ENCODE data around the gene MYADML2. TPM values are rescaled to one million over a fixed set of nuclear protein-coding genes. Genes with fewer than 3 reads are reported as not detected.
A peak's percentile ranks its signal among the peaks of the same experiment; 100 is the strongest.

Gene MYADML2
- total RNA-seq, 1 experiment from 2014 or later: 0.22 TPM

DNA sequence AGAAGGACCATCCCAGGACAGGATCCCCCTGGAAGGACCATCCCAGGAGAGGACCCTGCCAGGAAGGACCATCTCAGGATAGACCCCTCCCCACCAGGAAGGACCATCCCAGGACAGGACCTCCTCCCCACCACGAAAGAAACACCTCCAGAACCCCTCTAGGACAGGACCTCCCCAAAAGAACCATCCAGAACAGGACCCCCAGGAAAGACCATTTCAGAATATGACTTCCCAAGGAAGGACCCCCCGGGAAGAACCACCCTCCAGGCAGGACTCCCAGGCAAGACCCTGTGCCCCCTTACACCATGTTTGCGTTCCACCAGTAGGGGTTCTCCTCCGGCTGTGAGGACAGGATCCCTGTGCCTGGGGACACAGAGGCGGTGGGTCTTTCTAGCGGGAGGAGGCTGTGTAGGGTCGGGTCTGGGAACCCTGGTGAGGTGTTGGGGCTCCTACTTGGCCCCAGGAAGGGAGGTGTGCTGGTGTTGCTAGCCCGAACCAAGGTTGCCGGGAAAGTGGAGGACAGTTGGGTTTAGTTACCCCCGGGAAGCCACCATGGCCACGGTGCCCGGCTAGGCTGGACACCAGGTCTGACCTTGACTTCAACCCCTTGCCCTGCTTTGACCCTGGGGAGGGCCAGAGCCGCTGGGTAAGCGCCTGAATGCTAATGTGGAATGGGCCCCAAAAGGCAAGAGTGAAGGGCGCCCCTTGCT is 11.8 kb upstream of the MYADML2 start:
- Histone ChIP-seq H2BK15ac (ENCODE audit: low read depth, low read length) (no peak overlapping the region), H3K23ac (ENCODE audit: insufficient read length, low read depth, low read length) (no peak overlapping the region), H3K4me2 (ENCODE audit: insufficient read depth, insufficient read length, low read length) (peak overlapping the region; percentile 4), H3K27me3 (ENCODE audit: insufficient read depth, low read length) (peaks cover 38% of the 10 kb centered on the region; the same call in 1 of the 2 replicates), H3K23me2 (ENCODE audit: insufficient read length, low read depth, low read length, poor library complexity, severe bottlenecking) (peaks cover 3% of the 10 kb centered on the region), H2BK120ac (ENCODE audit: low read depth, low read length, poor library complexity, severe bottlenecking) (no peak overlapping the region), H3T11ph (ENCODE audit: low read length) (no peak overlapping the region), H3K27ac (ENCODE audit: insufficient read length, low read depth, low read length) (no peak overlapping the region), H4K20me1 (ENCODE audit: control insufficient read depth, insufficient read depth, insufficient read length) (no peaks in the 10 kb centered on the region), H3K9me3 (ENCODE audit: control insufficient read depth, low read depth, low read length) (no peaks in the 10 kb centered on the region), H2BK20ac (ENCODE audit: low read depth, low read length, poor library complexity, severe bottlenecking) (no peak overlapping the region), H2AFZ (ENCODE audit: low read length) (no peak overlapping the region), H3K79me2 (ENCODE audit: insufficient read depth, low read length) (no peaks in the 10 kb centered on the region), H3K4me1 (ENCODE audit: insufficient read depth, low read length) (no peaks in the 10 kb centered on the region), H4K8ac (replicated peaks; ENCODE audit: insufficient read length, low read depth, low read length) (no peak overlapping the region), H4K91ac (ENCODE audit: insufficient read length, low read depth, low read length) (no peak overlapping the region), H3K79me1 (ENCODE audit: insufficient read depth, low read depth, low read length, poor library complexity, severe bottlenecking) (no peaks in the 10 kb centered on the region), H2AK5ac (ENCODE audit: insufficient read length, low read length) (no peak overlapping the region), H3K14ac (ENCODE audit: insufficient read depth, low read length) (no peak overlapping the region), H3K4ac (ENCODE audit: low read depth, low read length) (no peak overlapping the region), H3K9ac (ENCODE audit: extremely low read depth, insufficient read length, low read length) (no peak overlapping the region), H2BK12ac (ENCODE audit: insufficient read length, low read depth, low read length) (no peak overlapping the region), H3K18ac (ENCODE audit: insufficient read length, low read depth, low read length) (no peak overlapping the region), H3K56ac (ENCODE audit: insufficient read length, low read depth, low read length) (no peak overlapping the region), H4K5ac (ENCODE audit: insufficient read length, low read depth, low read length) (no peak overlapping the region), H2BK5ac (ENCODE audit: insufficient read length, low read length) (no peak overlapping the region)
- TF ChIP-seq, protein P1, sequence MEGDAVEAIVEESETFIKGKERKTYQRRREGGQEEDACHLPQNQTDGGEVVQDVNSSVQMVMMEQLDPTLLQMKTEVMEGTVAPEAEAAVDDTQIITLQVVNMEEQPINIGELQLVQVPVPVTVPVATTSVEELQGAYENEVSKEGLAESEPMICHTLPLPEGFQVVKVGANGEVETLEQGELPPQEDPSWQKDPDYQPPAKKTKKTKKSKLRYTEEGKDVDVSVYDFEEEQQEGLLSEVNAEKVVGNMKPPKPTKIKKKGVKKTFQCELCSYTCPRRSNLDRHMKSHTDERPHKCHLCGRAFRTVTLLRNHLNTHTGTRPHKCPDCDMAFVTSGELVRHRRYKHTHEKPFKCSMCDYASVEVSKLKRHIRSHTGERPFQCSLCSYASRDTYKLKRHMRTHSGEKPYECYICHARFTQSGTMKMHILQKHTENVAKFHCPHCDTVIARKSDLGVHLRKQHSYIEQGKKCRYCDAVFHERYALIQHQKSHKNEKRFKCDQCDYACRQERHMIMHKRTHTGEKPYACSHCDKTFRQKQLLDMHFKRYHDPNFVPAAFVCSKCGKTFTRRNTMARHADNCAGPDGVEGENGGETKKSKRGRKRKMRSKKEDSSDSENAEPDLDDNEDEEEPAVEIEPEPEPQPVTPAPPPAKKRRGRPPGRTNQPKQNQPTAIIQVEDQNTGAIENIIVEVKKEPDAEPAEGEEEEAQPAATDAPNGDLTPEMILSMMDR (conservative IDR thresholded peaks at IDR 0.05): no peak
- DNase-seq: no peak
- Mint-ChIP-seq H3K27ac (no peak overlapping the region), H3K4me3 (peak overlapping the region in 1 of 2 experiments; percentile 65; a peak in 4 of 5 replicates), H3K27me3 (ENCODE audit: low read depth) (peaks cover 66% of the 10 kb centered on the region), H3K9me3 (peaks cover 0 to 4% of the 10 kb centered on the region in 2 experiments; a peak in 1 of 5 replicates), H3K36me3 (ENCODE audit: insufficient read depth in 1 of 3, low read depth in 3 of 3) (no peaks in the 10 kb centered on the region; a peak in 1 of 7 replicates), H3K4me1 (peaks cover 9 to 11% of the 10 kb centered on the region in 2 experiments)
- no CpG with 5 or more reads among the region's 15 CpGs for WGBS (ENCODE audit: extremely low coverage, insufficient read length, low lambda C conversion rate)

Measured in H9 (cell line).